ENCODE results near the gene GNAT2. TPM values are rescaled to one million over a fixed set of nuclear protein-coding genes. Genes with fewer than 3 reads are reported as not detected.
A peak's percentile ranks its signal among the peaks of the same experiment; 100 is the strongest.

GNAT2 gene
- total RNA-seq, 4 donors from 2014 or later = not detected

DNA sequence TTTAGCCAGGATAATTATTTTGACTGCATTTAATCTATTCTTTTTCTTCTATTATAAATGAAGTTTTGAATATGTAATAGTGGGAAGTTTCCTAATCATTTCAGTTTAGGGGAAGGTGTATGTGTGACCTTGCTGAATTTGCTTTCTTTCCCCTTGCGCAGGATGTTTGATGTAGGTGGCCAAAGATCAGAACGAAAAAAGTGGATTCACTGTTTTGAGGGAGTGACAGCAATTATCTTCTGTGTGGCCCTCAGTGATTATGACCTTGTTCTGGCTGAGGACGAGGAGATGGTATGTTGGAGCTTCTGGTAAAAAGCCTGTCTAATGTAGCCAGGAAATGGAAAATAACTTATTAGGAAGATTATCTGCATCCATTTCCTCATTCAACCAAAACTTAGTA, 33.4 kb downstream of the GNAT2 start:
- Histone ChIP-seq H3K9me3 (no peaks in the 10 kb centered on the region), H3K36me3 (peaks cover 0 to 88% of the 10 kb centered on the region in 2 donors), H3K4me3 (no peak overlapping the region), H3K27me3 (no peaks in the 10 kb centered on the region), H3K27ac (no peak overlapping the region), H3K4me1 (no peaks in the 10 kb centered on the region)
- in situ Hi-C loops (cut with MboI; ENCODE audit: low sequenced_read_pairs in 4 of 4) = no loop called here
- no peak for DNase-seq
- TF ChIP-seq POLR2A (IDR thresholded peaks at IDR 0.05) = no peak
- TF ChIP-seq, protein P1, sequence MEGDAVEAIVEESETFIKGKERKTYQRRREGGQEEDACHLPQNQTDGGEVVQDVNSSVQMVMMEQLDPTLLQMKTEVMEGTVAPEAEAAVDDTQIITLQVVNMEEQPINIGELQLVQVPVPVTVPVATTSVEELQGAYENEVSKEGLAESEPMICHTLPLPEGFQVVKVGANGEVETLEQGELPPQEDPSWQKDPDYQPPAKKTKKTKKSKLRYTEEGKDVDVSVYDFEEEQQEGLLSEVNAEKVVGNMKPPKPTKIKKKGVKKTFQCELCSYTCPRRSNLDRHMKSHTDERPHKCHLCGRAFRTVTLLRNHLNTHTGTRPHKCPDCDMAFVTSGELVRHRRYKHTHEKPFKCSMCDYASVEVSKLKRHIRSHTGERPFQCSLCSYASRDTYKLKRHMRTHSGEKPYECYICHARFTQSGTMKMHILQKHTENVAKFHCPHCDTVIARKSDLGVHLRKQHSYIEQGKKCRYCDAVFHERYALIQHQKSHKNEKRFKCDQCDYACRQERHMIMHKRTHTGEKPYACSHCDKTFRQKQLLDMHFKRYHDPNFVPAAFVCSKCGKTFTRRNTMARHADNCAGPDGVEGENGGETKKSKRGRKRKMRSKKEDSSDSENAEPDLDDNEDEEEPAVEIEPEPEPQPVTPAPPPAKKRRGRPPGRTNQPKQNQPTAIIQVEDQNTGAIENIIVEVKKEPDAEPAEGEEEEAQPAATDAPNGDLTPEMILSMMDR (IDR thresholded peaks at IDR 0.05 in 4 of 5, conservative IDR thresholded peaks at IDR 0.05 in 1 of 5) = no peak
- intact Hi-C loops (cut with DNase I; ENCODE audit: low total_unique reads) = no loop called here
- no peak for ATAC-seq

GRCh38 chr1:109584766-109585165, 34.6 kb downstream of the GNAT2 start:
- no peak for ATAC-seq
- in situ Hi-C loops (cut with MboI; ENCODE audit: low sequenced_read_pairs in 4 of 4) = no loop called here
- H3K4me1 ChIP-seq = no peaks in the 10 kb centered on the region
- H3K27ac ChIP-seq = no peak overlapping the region
- H3K36me3 ChIP-seq = peaks cover 0 to 86% of the 10 kb centered on the region in 2 donors
- intact Hi-C loops (cut with DNase I; ENCODE audit: low total_unique reads) = no loop called here
- H3K9me3 ChIP-seq = no peaks in the 10 kb centered on the region
- H3K4me3 ChIP-seq = no peak overlapping the region
- TF ChIP-seq, protein P1 (IDR thresholded peaks at IDR 0.05 in 4 of 5, conservative IDR thresholded peaks at IDR 0.05 in 1 of 5) = no peak
- no peak for TF ChIP-seq POLR2A (IDR thresholded peaks at IDR 0.05)
- DNase-seq = no peak
- no peaks in the 10 kb centered on the region for H3K27me3 ChIP-seq

- in situ Hi-C loops (cut with MboI; ENCODE audit: low sequenced_read_pairs in 4 of 4) = no loop called here
- ATAC-seq (no peak), DNase-seq (no peak)
- no peaks in the 10 kb centered on the region for H3K9me3 ChIP-seq
- intact Hi-C loops (cut with DNase I; ENCODE audit: low total_unique reads) = no loop called here
- H3K4me3 ChIP-seq = no peak overlapping the region
- peaks cover 11 to 13% of the 10 kb centered on the region in 2 donors for H3K4me1 ChIP-seq
- no peak for TF ChIP-seq POLR2A (IDR thresholded peaks at IDR 0.05)
- TF ChIP-seq, protein P1 (IDR thresholded peaks at IDR 0.05 in 4 of 5, conservative IDR thresholded peaks at IDR 0.05 in 1 of 5) = no peak
- no peaks in the 10 kb centered on the region for H3K27me3 ChIP-seq
- H3K36me3 ChIP-seq = peaks cover 0 to 58% of the 10 kb centered on the region in 2 donors
- H3K27ac ChIP-seq = no peak overlapping the region
Observed at GRCh38 chr1:109582021-109582420, 37.4 kb downstream of the GNAT2 start.

- H3K27ac ChIP-seq = peak overlapping the region in 1 of 4 donors; percentile 16
Observed at GRCh38 chr1:109579491-109579890, 39.9 kb downstream of the GNAT2 start.

More at GRCh38 chr1:109579491-109579890, 39.9 kb downstream of the GNAT2 start:
- Histone ChIP-seq H3K27me3 (no peaks in the 10 kb centered on the region), H3K36me3 (peaks cover 0 to 33% of the 10 kb centered on the region in 2 donors), H3K4me3 (no peak overlapping the region), H3K9me3 (no peaks in the 10 kb centered on the region), H3K4me1 (peaks cover 11 to 13% of the 10 kb centered on the region in 2 donors)
- ATAC-seq (no peak), DNase-seq (no peak)
- no peak for TF ChIP-seq POLR2A (IDR thresholded peaks at IDR 0.05)
- TF ChIP-seq, protein P1 (IDR thresholded peaks at IDR 0.05 in 4 of 5, conservative IDR thresholded peaks at IDR 0.05 in 1 of 5) = no peak
- in situ Hi-C loops (cut with MboI; ENCODE audit: low sequenced_read_pairs in 4 of 4) (no loop called here), intact Hi-C loops (cut with DNase I; ENCODE audit: low total_unique reads) (no loop called here)
